Loucy (cell line): ENCODE results near the gene ALK.

Source experiments
- H2AFZ ChIP-seq: fragments of 200-600 bp; sonication (generic); 2 replicates; pipeline ENCODE4 v1.6.0; 2016; ENCODE audit warnings: antibody characterized with exemption, mild to moderate bottlenecking, low read length, moderate library complexity
- H3F3A ChIP-seq: fragments of 200-600 bp; 2 replicates; pipeline ENCODE4 v1.6.0; 2016; ENCODE audit warnings: antibody characterized with exemption, low read depth, mild to moderate bottlenecking
- H3K27me3 ChIP-seq: fragments of 200-600 bp; sonication (generic); 2 replicates; pipeline ENCODE4 v1.6.1; 2014; ENCODE audit warnings: low read length, mild to moderate bottlenecking; ENCODE audit not compliant: insufficient read depth, poor library complexity, severe bottlenecking
- H3K36me3 ChIP-seq: fragments of 200-600 bp; sonication (generic); 2 replicates; pipeline ENCODE4 v1.6.1; 2016; ENCODE audit warnings: low read length; ENCODE audit not compliant: insufficient read depth
- H3K4me1 ChIP-seq: fragments of 200-600 bp; sonication (generic); 2 replicates; pipeline ENCODE4 v1.5.1; 2014; ENCODE audit warnings: low read length, mild to moderate bottlenecking; ENCODE audit not compliant: insufficient read depth, poor library complexity, severe bottlenecking
- H3K4me2 ChIP-seq: fragments of 200-600 bp; sonication (generic); 2 replicates; pipeline ENCODE4 v1.6.0; 2014; ENCODE audit warnings: antibody characterized with exemption, low read length, low read depth, mild to moderate bottlenecking; ENCODE audit not compliant: poor library complexity, severe bottlenecking
- H3K4me3 ChIP-seq: fragments of 200-600 bp; sonication (generic); 2 replicates; pipeline ENCODE4 v1.5.1; 2014; ENCODE audit warnings: low read length, mild to moderate bottlenecking, mixed read lengths; ENCODE audit not compliant: poor library complexity, severe bottlenecking
- H3K79me2 ChIP-seq: fragments of 200-600 bp; sonication (generic); 2 replicates; pipeline ENCODE4 v1.6.1; 2014; ENCODE audit warnings: low read length; ENCODE audit not compliant: insufficient read depth
- H3K9ac ChIP-seq: fragments of 200-600 bp; sonication (generic); 2 replicates; pipeline ENCODE4 v1.6.0; 2014; ENCODE audit warnings: mild to moderate bottlenecking, low read depth, low read length, moderate library complexity; ENCODE audit not compliant: poor library complexity, severe bottlenecking
- H3K9me2 ChIP-seq: fragments of 200-600 bp; sonication (generic); replicated peaks from 2 replicates; pipeline ENCODE4 v1.6.1; 2016; ENCODE audit warnings: low read depth, low read length, mixed read lengths
- H3K9me3 ChIP-seq: fragments of 200-600 bp; sonication (generic); 2 replicates; pipeline ENCODE4 v1.6.1; 2014; ENCODE audit warnings: mild to moderate bottlenecking, antibody characterized with exemption, low read length, low read depth; ENCODE audit not compliant: insufficient read depth
- H4K20me1 ChIP-seq: fragments of 200-600 bp; sonication (generic); 2 replicates; pipeline ENCODE4 v1.6.0; 2014; ENCODE audit warnings: antibody characterized with exemption, low read length, mild to moderate bottlenecking; ENCODE audit not compliant: insufficient read depth, poor library complexity, severe bottlenecking
- CTCF ChIP-seq: fragments of 200-600 bp; sonication (generic); conservative IDR thresholded peaks from 2 replicates; pipeline ENCODE4 v1.5.1; 2014; ENCODE audit warnings: mild to moderate bottlenecking, antibody characterized with exemption, low read length
- EZH2phosphoT487 ChIP-seq: fragments of 200-600 bp; IDR thresholded peaks from 2 replicates; pipeline ENCODE4 v1.6.1; 2018; ENCODE audit warnings: antibody characterized with exemption, mild to moderate bottlenecking, moderate library complexity, borderline replicate concordance

ALK gene

GRCh38 chr2:29509878-29510277 is 411.5 kb downstream of the ALK start:
- Histone ChIP-seq H3K4me3 (no peak overlapping the region), H3K9me3 (peaks cover 4% of the 10 kb centered on the region; the same call in 1 of the 2 replicates), H3K9ac (no peak overlapping the region), H3K36me3 (no peaks in the 10 kb centered on the region), H2AFZ (no peak overlapping the region), H3K27me3 (no peaks in the 10 kb centered on the region), H3F3A (no peaks in the 10 kb centered on the region), H3K79me2 (no peaks in the 10 kb centered on the region), H3K4me2 (no peak overlapping the region), H3K4me1 (no peaks in the 10 kb centered on the region), H4K20me1 (no peaks in the 10 kb centered on the region), H3K9me2 (no peaks in the 10 kb centered on the region; the same call in 1 of the 2 replicates)
- no peak for TF ChIP-seq CTCF

GRCh38 chr2:29509397-29509796 is 412.0 kb downstream of the ALK start:
- TF ChIP-seq EZH2phosphoT487: no peak
- TF ChIP-seq CTCF: no peak
- Histone ChIP-seq H3K9me2 (no peaks in the 10 kb centered on the region; the same call in 1 of the 2 replicates), H3K36me3 (no peaks in the 10 kb centered on the region), H3K4me3 (no peak overlapping the region), H2AFZ (no peak overlapping the region), H3K9ac (no peak overlapping the region), H4K20me1 (no peaks in the 10 kb centered on the region), H3K27me3 (no peaks in the 10 kb centered on the region), H3K79me2 (no peaks in the 10 kb centered on the region), H3K9me3 (peaks cover 4% of the 10 kb centered on the region; the same call in 1 of the 2 replicates), H3K4me1 (no peaks in the 10 kb centered on the region), H3F3A (no peaks in the 10 kb centered on the region), H3K4me2 (no peak overlapping the region)

DNA sequence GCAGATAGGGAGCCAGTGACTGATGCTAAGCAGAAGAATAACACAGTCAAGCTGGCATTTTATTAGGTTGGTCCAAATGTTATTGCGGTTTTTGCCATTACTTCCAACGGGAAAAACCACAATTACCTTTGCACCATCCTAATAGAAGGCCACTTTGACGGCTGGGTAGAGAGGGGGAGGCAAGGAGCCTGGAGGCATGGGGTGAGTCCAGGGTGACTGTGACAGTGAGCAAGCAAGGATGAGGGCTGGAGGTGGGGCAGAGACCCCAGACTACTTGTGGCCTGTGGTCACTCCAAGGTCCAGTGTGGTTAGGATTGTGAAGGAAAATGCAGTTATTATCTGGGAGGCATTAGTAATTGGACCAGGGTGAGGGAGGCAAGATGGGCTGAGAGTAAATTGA is 416.6 kb downstream of the ALK start:
- Histone ChIP-seq H3K9ac (no peak overlapping the region), H3K36me3 (no peaks in the 10 kb centered on the region), H3K79me2 (no peaks in the 10 kb centered on the region), H3F3A (no peaks in the 10 kb centered on the region), H3K9me3 (peaks cover 4% of the 10 kb centered on the region; the same call in 1 of the 2 replicates), H3K27me3 (no peaks in the 10 kb centered on the region), H3K4me3 (no peak overlapping the region), H3K4me1 (no peaks in the 10 kb centered on the region), H4K20me1 (no peaks in the 10 kb centered on the region), H3K9me2 (no peaks in the 10 kb centered on the region; the same call in 1 of the 2 replicates), H2AFZ (no peak overlapping the region), H3K4me2 (no peak overlapping the region)
- TF ChIP-seq EZH2phosphoT487: no peak
- no peak for TF ChIP-seq CTCF
